Measurements from ENCODE around the gene ATP7B. TPM values are rescaled to one million over a fixed set of nuclear protein-coding genes. Genes with fewer than 3 reads are reported as not detected.

Gene ATP7B
- polyA plus RNA-seq, 1 donor = 47.4 TPM

- Histone ChIP-seq H3K4me3 (ENCODE audit: low read length) (no peak overlapping the region), H3K9me3 (ENCODE audit: control insufficient read depth, low read depth, low read length) (no peaks in the 10 kb centered on the region), H3K36me3 (ENCODE audit: control insufficient read depth, insufficient read depth, low read length) (no peaks in the 10 kb centered on the region), H3K4me1 (ENCODE audit: control insufficient read depth, insufficient read depth, low read length) (no peaks in the 10 kb centered on the region), H3K27ac (ENCODE audit: low read length) (no peak overlapping the region), H3K27me3 (ENCODE audit: control insufficient read depth, insufficient read depth, low read length) (no peaks in the 10 kb centered on the region)
- no peak for DNase-seq
- 86% methylated on average over 1 of the region's 1 CpG for WGBS (ENCODE audit: insufficient coverage, low lambda C conversion rate)
These were observed 110.8 kb downstream of the ATP7B start for GRCh38 chr13:51900471-51900870.

DNA sequence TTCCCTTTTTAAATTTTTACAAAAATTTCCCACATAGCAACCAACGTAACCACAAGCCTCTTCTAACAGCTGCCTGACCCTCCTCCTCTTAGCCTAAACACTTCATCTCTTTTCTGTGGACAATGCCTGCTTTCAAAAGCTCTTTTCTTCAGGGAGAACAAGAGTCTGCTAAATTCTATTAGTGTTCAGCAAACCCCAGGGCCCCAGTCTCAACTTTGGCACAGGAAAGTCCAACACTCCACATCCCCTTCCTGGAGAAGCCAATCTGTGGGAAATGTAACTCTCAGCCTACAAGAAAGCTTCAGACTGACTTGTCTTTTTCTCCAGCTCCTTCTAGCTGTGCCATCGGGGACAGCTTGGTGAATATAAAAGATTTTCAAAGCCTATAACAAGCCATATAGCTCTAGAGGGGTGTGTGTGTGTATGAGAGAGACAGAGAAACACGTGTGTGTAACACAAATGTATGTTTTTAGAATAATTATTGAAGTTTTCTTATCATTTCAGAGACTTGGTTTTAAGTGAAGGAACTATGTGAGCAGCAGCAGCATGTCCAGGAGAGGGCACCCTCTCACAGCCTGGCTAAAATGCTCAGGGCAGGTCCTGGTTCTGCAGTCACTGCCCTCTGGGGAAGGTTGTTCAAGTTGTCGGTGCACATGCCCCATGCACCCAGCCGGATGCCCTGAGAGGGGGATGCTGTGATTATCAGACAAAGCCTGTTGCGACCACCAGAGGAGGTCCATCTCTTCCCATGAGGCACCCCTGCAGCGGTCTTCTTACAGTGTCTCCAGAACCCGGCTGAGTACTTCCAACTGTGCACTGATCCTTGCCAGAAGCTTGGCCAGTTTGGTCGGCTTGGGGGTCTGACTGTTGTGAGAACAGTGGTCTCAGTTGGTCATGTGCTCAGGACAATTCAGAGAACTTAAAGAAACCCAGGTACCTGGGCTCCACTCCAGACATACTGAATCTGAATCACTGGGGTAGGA is 115.1 kb downstream of the ATP7B start:
- WGBS (ENCODE audit: insufficient coverage, low lambda C conversion rate) = 88% methylated on average over 1 of the region's 9 CpGs
- Histone ChIP-seq H3K27me3 (ENCODE audit: control insufficient read depth, insufficient read depth, low read length) (no peaks in the 10 kb centered on the region), H3K36me3 (ENCODE audit: control insufficient read depth, insufficient read depth, low read length) (no peaks in the 10 kb centered on the region), H3K4me3 (ENCODE audit: low read length) (no peak overlapping the region), H3K27ac (ENCODE audit: low read length) (no peak overlapping the region), H3K4me1 (ENCODE audit: control insufficient read depth, insufficient read depth, low read length) (no peaks in the 10 kb centered on the region), H3K9me3 (ENCODE audit: control insufficient read depth, low read depth, low read length) (no peaks in the 10 kb centered on the region)
- DNase-seq = peak; percentile 23 to 35

DNA sequence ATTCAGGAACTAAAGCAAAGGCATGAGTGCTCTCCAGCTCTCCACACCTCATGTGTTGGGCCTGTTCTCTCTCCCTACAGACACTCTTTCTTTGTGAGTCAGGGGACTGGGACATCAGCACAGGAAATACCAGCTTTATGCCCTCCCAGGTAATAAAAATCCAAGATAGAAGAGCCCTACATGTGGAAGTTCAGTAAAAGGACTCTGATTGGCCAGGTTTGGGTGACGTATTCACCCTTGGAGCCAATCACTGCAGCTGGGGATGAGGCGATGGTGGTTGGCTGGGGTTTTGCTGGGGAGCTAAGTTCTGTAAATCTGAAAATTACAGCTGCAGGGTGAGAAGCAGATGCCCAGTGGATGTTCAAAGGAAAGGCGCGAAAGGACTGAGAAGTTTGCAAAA is 117.0 kb downstream of the ATP7B start:
- H3K9me3 ChIP-seq (ENCODE audit: control insufficient read depth, low read depth, low read length) = no peaks in the 10 kb centered on the region
- H3K36me3 ChIP-seq (ENCODE audit: control insufficient read depth, insufficient read depth, low read length) = no peaks in the 10 kb centered on the region
- WGBS (ENCODE audit: insufficient coverage, low lambda C conversion rate) = 100% methylated on average over 1 of the region's 4 CpGs
- no peak for DNase-seq
- H3K27me3 ChIP-seq (ENCODE audit: control insufficient read depth, insufficient read depth, low read length) = no peaks in the 10 kb centered on the region
- H3K27ac ChIP-seq (ENCODE audit: low read length) = no peak overlapping the region
- no peaks in the 10 kb centered on the region for H3K4me1 ChIP-seq (ENCODE audit: control insufficient read depth, insufficient read depth, low read length)
- no peak overlapping the region for H3K4me3 ChIP-seq (ENCODE audit: low read length)

DNA sequence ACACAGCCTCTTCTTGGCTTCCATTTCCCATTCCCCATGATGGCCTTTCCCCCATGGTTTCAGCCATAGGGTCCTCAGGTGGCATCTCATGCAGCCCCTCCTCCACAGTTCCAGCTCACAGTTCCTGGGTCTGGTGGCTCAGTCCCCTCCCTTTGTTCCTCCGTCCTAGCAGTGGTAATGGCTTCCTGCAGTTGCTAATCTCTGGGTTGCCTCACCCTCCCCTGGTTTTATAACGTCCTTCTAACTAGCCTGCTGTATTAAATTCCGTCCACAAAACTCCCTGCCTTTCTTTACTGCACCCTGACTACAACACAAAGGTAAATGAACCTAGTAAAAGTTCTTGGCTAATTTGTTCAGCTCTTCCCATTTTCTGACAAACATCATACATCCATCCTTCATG is 118.6 kb downstream of the ATP7B start:
- Histone ChIP-seq H3K27me3 (ENCODE audit: control insufficient read depth, insufficient read depth, low read length) (no peaks in the 10 kb centered on the region), H3K36me3 (ENCODE audit: control insufficient read depth, insufficient read depth, low read length) (no peaks in the 10 kb centered on the region), H3K4me3 (ENCODE audit: low read length) (no peak overlapping the region), H3K27ac (ENCODE audit: low read length) (no peak overlapping the region), H3K9me3 (ENCODE audit: control insufficient read depth, low read depth, low read length) (no peaks in the 10 kb centered on the region), H3K4me1 (ENCODE audit: control insufficient read depth, insufficient read depth, low read length) (no peaks in the 10 kb centered on the region)
- WGBS (ENCODE audit: insufficient coverage, low lambda C conversion rate) = no CpG with 5 or more reads among the region's 3 CpGs
- DNase-seq = no peak

DNA sequence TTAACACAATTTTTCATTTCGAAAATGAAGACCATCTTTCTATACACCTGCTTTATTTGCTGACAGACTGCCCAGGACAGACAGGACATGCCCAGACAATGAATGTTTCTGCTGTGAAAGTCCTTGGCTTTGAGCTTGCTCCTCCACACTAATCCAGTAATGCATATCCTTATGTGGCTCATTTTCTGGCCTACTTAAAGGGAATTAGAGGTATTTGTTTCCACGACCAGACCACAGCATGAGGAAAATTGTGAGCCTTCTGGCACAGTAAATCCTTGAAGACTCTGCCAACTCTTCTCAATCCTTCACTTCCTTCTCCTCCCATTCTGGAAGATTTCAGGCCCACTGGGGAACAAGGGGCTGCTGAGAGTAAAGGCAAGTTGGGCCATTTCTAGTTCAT is 123.8 kb downstream of the ATP7B start:
- H3K27ac ChIP-seq (ENCODE audit: low read length) = no peak overlapping the region
- DNase-seq = no peak
- H3K36me3 ChIP-seq (ENCODE audit: control insufficient read depth, insufficient read depth, low read length) = no peaks in the 10 kb centered on the region
- no peaks in the 10 kb centered on the region for H3K27me3 ChIP-seq (ENCODE audit: control insufficient read depth, insufficient read depth, low read length)
- H3K4me1 ChIP-seq (ENCODE audit: control insufficient read depth, insufficient read depth, low read length) = no peaks in the 10 kb centered on the region
- H3K9me3 ChIP-seq (ENCODE audit: control insufficient read depth, low read depth, low read length) = peaks cover 4% of the 10 kb centered on the region
- no CpG with 5 or more reads among the region's 2 CpGs for WGBS (ENCODE audit: insufficient coverage, low lambda C conversion rate)
- no peak overlapping the region for H3K4me3 ChIP-seq (ENCODE audit: low read length)

DNA sequence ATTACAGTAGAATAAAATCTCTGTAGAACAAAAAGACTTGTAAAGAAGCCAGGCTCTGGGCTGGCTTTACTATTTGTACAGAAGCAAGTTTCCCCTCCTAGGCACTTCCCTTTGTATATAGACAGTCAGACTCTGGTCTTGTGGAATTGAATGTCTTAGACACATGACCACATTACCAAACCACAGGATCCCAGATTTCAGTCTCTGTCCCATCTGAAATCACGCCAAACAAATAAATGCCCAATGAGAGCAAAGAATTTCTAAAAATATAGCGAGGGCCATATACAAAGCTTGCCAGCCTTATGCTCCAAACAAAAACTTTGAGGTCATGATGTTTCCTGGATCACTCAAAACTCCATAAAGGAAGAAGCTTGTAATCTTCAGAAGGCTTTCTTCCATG is 125.6 kb downstream of the ATP7B start:
- Histone ChIP-seq H3K27ac (ENCODE audit: low read length) (no peak overlapping the region), H3K27me3 (ENCODE audit: control insufficient read depth, insufficient read depth, low read length) (no peaks in the 10 kb centered on the region), H3K4me1 (ENCODE audit: control insufficient read depth, insufficient read depth, low read length) (no peaks in the 10 kb centered on the region), H3K4me3 (ENCODE audit: low read length) (no peak overlapping the region), H3K36me3 (ENCODE audit: control insufficient read depth, insufficient read depth, low read length) (no peaks in the 10 kb centered on the region), H3K9me3 (ENCODE audit: control insufficient read depth, low read depth, low read length) (peaks cover 4% of the 10 kb centered on the region)
- WGBS (ENCODE audit: insufficient coverage, low lambda C conversion rate) = no CpG with 5 or more reads among the region's 2 CpGs
- DNase-seq = no peak

GRCh38 chr13:51883226-51883600 is 128.0 kb downstream of the ATP7B start:
- no CpG with 5 or more reads among the region's 5 CpGs for WGBS (ENCODE audit: insufficient coverage, low lambda C conversion rate)
- no peak for DNase-seq

More at GRCh38 chr13:51883226-51883600, 128.0 kb downstream of the ATP7B start:
- H3K9me3 ChIP-seq (ENCODE audit: control insufficient read depth, low read depth, low read length) = peaks cover 4% of the 10 kb centered on the region
- no peaks in the 10 kb centered on the region for H3K4me1 ChIP-seq (ENCODE audit: control insufficient read depth, insufficient read depth, low read length)
- no peaks in the 10 kb centered on the region for H3K27me3 ChIP-seq (ENCODE audit: control insufficient read depth, insufficient read depth, low read length)
- no peak overlapping the region for H3K27ac ChIP-seq (ENCODE audit: low read length)
- no peak overlapping the region for H3K4me3 ChIP-seq (ENCODE audit: low read length)
- H3K36me3 ChIP-seq (ENCODE audit: control insufficient read depth, insufficient read depth, low read length) = no peaks in the 10 kb centered on the region

Other genes starting within 250 kb of the ATP7B start
- 19.3 TPM for gene DHRS12, start 207.3 kb downstream of the ATP7B start, polyA plus RNA-seq
- 1.1 TPM for gene TMEM272, start 166.3 kb downstream of the ATP7B start, polyA plus RNA-seq
- 0.15 TPM for gene CCDC70, start 149.5 kb downstream of the ATP7B start, polyA plus RNA-seq
- 27.1 TPM for gene ALG11, start 948 bp upstream of the ATP7B start, polyA plus RNA-seq
- 23.8 TPM for gene UTP14C, start 13.2 kb upstream of the ATP7B start, polyA plus RNA-seq
- 2.3 TPM for gene NEK5, start 117.6 kb upstream of the ATP7B start, polyA plus RNA-seq
- gene NEK3, start 148.1 kb upstream of the ATP7B start, polyA plus RNA-seq = 35.4 TPM

Measured in large intestine (tissue), 3 donors.